Stomach (tissue), 9 donors: Measurements from ENCODE around the gene FBXO34. TPM values are rescaled to one million over a fixed set of nuclear protein-coding genes. Genes with fewer than 3 reads are reported as not detected.
A peak's percentile ranks its signal among the peaks of the same experiment; 100 is the strongest.
"Not testable (repeated sequence)": the region's sequence is repeated elsewhere in the genome, so short reads cannot be mapped to it uniquely, and the experiment has no call there.

ENCODE experiments used
- DNase-seq, 2 donors: peaks; one replicate each; pipeline versions ENCODE4 v3.0.0 to v3.0.0-alpha.2; 2013 to 2019
- H3K27ac ChIP-seq, 5 donors: fragments of 200-600 bp in 4 of 5; sonication (generic) in 4 of 5; one replicate each; pipeline ENCODE4 v1.5.1; 2013 to 2019; ENCODE audit warnings: mild to moderate bottlenecking in 1 of 5, moderate library complexity in 1 of 5
- H3K27me3 ChIP-seq, 3 donors: fragments of 200-600 bp; sonication (generic); one replicate each; pipeline ENCODE4 v1.5.1; 2017 to 2019; ENCODE audit warnings: mixed run types in 1 of 3
- H3K36me3 ChIP-seq, 4 donors: fragments of 200-600 bp; sonication (generic); 1 replicate in 3 of 4; 2 replicates in 1 of 4; pipeline ENCODE4 v1.5.1; 2016 to 2019
- H3K4me1 ChIP-seq, 4 donors: fragments of 200-600 bp; sonication (generic); one replicate each; pipeline ENCODE4 v1.5.1; 2016 to 2019
- H3K4me3 ChIP-seq, 4 donors: fragments of 200-600 bp; sonication (generic) in 3 of 4; one replicate each; pipeline ENCODE4 v1.5.1; 2016 to 2019; ENCODE audit warnings: mild to moderate bottlenecking in 1 of 4
- H3K9me3 ChIP-seq, 4 donors: fragments of 200-600 bp; sonication (generic); one replicate each; pipeline ENCODE4 v1.5.1; 2016 to 2019
- EP300 ChIP-seq: sonication (generic); formaldehyde crosslinking; IDR thresholded peaks from one replicate; pipeline ENCODE4 v1.6.1; 2017; ENCODE audit warnings: antibody characterized with exemption
- POLR2A ChIP-seq, 4 donors: fragments of 450-650 bp; IDR thresholded peaks; one replicate each; pipeline ENCODE4 v1.6.1; 2016; ENCODE audit warnings: antibody characterized with exemption in 4 of 4, control low read depth in 2 of 4, mild to moderate bottlenecking in 1 of 4, moderate library complexity in 1 of 4
- POLR2AphosphoS5 ChIP-seq, 3 donors: sonication (generic); formaldehyde crosslinking; IDR thresholded peaks; one replicate each; pipeline ENCODE4 v1.6.1; 2016; ENCODE audit warnings: antibody characterized with exemption in 3 of 3
- WGBS, 5 donors: extraction: QIAGEN DNeasy Blood & Tissue Kit in 3 of 5; methylation state at CpG; one replicate each; pipeline versions ENCODE4 v1.1.5 to v1.1.7; 2013 to 2018; 5-methylcytosine and 5-hydroxymethylcytosine counted together
- intact Hi-C: fragments of 100-400 bp; cut with DNase I; formaldehyde crosslinking; loops from one replicate; pipeline ENCODE4 v1.15.1; 2023; ENCODE audit warnings: low total_unique reads
- polyA plus RNA-seq, 3 donors: library from polyadenylated mRNA; stranded (reverse); fragments of 200-250 nt; gene quantifications; one replicate each; pipeline ENCODE4 v1.2.3, GENCODE V29; 2013
- total RNA-seq, 5 donors: library from RNA; depleted of rRNA; stranded (reverse); fragments of >200 nt; gene quantifications; one replicate each; pipeline versions ENCODE4 v1.1.0 to v1.2.3, GENCODE V29; 2014 to 2016
- TF ChIP-seq, protein P1 (sequence below), 7 experiments: fragments of 450-650 bp in 4 of 7; fragments of 200-600 bp in 3 of 7; sonication (generic) in 3 of 7; IDR thresholded peaks; one replicate each; pipeline ENCODE4 v1.5.1; 2016 to 2019; ENCODE audit warnings: antibody characterized with exemption in 7 of 7, control low read depth in 2 of 7, mild to moderate bottlenecking in 1 of 7
- donor health status: healthy with polysubstance abuse.
- donor health status: Bipolar disorder and iron deficiency.
- donor health status: healthy.

FBXO34 gene
- total and polyA plus RNA-seq, 8 donors = 6.7 to 55.0 (median 27.2) TPM

GRCh38 chr14:55382483-55382882 lies 111.3 kb downstream of the FBXO34 start:
- Histone ChIP-seq H3K9me3 (no peaks in the 10 kb centered on the region), H3K27ac (peak overlapping the region in 2 of 5 donors; percentile 4 to 13), H3K4me1 (peaks cover 0 to 26% (median 11%) of the 10 kb centered on the region in 4 donors), H3K27me3 (no peaks in the 10 kb centered on the region), H3K36me3 (peaks cover 23 to 96% (median 83%) of the 10 kb centered on the region in 4 donors), H3K4me3 (no peak overlapping the region)
- intact Hi-C loops = no loop called here
- DNase-seq = no peak
- TF ChIP-seq EP300 (no peak), POLR2AphosphoS5 (IDR thresholded peaks at IDR 0.05) (no peak), POLR2A (IDR thresholded peaks at IDR 0.05) (no peak)
- TF ChIP-seq, protein P1, sequence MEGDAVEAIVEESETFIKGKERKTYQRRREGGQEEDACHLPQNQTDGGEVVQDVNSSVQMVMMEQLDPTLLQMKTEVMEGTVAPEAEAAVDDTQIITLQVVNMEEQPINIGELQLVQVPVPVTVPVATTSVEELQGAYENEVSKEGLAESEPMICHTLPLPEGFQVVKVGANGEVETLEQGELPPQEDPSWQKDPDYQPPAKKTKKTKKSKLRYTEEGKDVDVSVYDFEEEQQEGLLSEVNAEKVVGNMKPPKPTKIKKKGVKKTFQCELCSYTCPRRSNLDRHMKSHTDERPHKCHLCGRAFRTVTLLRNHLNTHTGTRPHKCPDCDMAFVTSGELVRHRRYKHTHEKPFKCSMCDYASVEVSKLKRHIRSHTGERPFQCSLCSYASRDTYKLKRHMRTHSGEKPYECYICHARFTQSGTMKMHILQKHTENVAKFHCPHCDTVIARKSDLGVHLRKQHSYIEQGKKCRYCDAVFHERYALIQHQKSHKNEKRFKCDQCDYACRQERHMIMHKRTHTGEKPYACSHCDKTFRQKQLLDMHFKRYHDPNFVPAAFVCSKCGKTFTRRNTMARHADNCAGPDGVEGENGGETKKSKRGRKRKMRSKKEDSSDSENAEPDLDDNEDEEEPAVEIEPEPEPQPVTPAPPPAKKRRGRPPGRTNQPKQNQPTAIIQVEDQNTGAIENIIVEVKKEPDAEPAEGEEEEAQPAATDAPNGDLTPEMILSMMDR (IDR thresholded peaks at IDR 0.05) = no peak
- 59 to 82% (median 73%) methylated on average over 4 of the region's 4 CpGs for WGBS, 5 donors

GRCh38 chr14:55383056-55383466 lies 111.8 kb downstream of the FBXO34 start:
- H3K9me3 ChIP-seq, DNase-seq, H3K27me3 ChIP-seq, H3K4me3 ChIP-seq, intact Hi-C loops: not testable (repeated sequence)
- Histone ChIP-seq H3K36me3 (peaks cover 23 to 96% (median 83%) of the 10 kb centered on the region in 4 donors), H3K4me1 (peaks cover 0 to 26% (median 11%) of the 10 kb centered on the region in 4 donors), H3K27ac (peak overlapping the region in 1 of 5 donors; percentile 33)
- 80 to 91% (median 86%) methylated on average over 10 of the region's 10 CpGs for WGBS, 5 donors

DNA sequence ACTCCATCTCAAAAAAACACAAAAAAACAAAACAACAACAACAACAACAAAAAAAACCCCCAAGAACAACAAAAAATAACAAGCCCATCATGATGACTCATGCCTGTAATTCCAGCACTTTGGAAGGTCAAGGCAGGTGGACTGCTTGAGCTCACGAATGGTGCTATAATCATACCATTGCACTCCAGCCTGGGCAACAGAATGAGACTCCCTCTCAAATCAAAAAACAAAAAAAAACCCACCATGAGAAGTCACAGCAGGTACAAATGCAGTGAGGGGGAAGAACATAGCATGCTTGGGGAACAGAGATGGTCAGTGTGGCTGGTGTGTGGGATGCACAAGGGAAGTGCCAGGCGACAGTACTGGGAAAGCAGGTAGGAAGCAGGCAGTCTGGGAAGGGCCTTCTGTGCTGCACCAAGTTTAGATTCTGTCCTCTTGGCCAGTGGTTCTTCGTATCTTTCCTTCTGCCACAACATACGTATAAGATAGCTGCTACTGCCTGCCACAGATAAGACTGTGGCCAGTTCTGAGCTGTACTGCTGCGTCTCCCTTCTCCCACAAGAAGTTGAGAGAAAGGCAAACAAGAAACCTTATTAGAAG lies 112.4 kb downstream of the FBXO34 start:
- H3K4me1 ChIP-seq = peaks cover 0 to 26% (median 11%) of the 10 kb centered on the region in 4 donors
- no peaks in the 10 kb centered on the region for H3K9me3 ChIP-seq
- TF ChIP-seq POLR2A (IDR thresholded peaks at IDR 0.05) (no peak), EP300 (no peak), POLR2AphosphoS5 (IDR thresholded peaks at IDR 0.05) (no peak)
- TF ChIP-seq, protein P1 (IDR thresholded peaks at IDR 0.05) = no peak
- no peak overlapping the region for H3K4me3 ChIP-seq
- peaks cover 23 to 96% (median 81%) of the 10 kb centered on the region in 4 donors for H3K36me3 ChIP-seq
- H3K27ac ChIP-seq = peak overlapping the region in 3 of 5 donors; percentile 14 to 33 (median 24)
- peak in 1 of 2 donors; percentile 13 for DNase-seq
- H3K27me3 ChIP-seq = no peaks in the 10 kb centered on the region
- intact Hi-C loops = no loop called here
- 55 to 76% (median 63%) methylated on average over 5 of the region's 5 CpGs for WGBS, 5 donors

GRCh38 chr14:55384536-55384935 lies 113.3 kb downstream of the FBXO34 start:
- WGBS, 5 donors = 68 to 87% (median 80%) methylated on average over 3 of the region's 3 CpGs
- TF ChIP-seq POLR2A (IDR thresholded peaks at IDR 0.05) (no peak), EP300 (no peak), POLR2AphosphoS5 (IDR thresholded peaks at IDR 0.05) (no peak)
- TF ChIP-seq, protein P1 (IDR thresholded peaks at IDR 0.05) = no peak
- H3K9me3 ChIP-seq = no peaks in the 10 kb centered on the region
- intact Hi-C loops = no loop called here
- H3K36me3 ChIP-seq = peaks cover 18 to 93% (median 81%) of the 10 kb centered on the region in 4 donors
- peaks cover 0 to 26% (median 11%) of the 10 kb centered on the region in 4 donors for H3K4me1 ChIP-seq
- no peaks in the 10 kb centered on the region for H3K27me3 ChIP-seq
- H3K4me3 ChIP-seq = no peak overlapping the region
- peak overlapping the region in 3 of 5 donors; percentile 57 to 79 (median 67) for H3K27ac ChIP-seq
- DNase-seq = no peak
